ENCODE data around the gene UBE4B.
"Not testable (repeated sequence)": the region's sequence is repeated elsewhere in the genome, so short reads cannot be mapped to it uniquely, and the experiment has no call there.

The UBE4B gene

GRCh38 chr1:10179406-10180091 is 146.8 kb downstream of the UBE4B start:
- no peak for DNase-seq

- no peak for DNase-seq
Measured at GRCh38 chr1:10181154-10181553, 148.4 kb downstream of the UBE4B start.

DNA sequence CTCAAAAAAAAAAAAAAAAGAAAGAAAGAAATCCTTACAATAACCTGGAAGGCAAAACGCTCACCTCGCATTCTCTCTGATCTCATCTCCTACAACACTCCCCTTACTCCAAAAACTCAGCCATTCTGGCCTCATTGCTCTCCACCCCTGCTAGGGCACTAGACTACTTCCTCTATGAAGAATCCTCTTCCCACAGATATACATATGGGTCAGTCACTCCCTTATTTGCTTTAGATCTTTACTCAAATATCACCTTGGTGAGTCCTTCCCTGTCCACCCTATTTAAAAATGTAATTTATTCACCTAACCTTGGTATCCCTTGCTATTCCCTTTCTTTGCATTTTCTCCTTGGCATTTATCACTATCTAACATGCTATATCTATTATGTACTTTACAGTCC is 153.0 kb downstream of the UBE4B start:
- DNase-seq, result no peak

DNA sequence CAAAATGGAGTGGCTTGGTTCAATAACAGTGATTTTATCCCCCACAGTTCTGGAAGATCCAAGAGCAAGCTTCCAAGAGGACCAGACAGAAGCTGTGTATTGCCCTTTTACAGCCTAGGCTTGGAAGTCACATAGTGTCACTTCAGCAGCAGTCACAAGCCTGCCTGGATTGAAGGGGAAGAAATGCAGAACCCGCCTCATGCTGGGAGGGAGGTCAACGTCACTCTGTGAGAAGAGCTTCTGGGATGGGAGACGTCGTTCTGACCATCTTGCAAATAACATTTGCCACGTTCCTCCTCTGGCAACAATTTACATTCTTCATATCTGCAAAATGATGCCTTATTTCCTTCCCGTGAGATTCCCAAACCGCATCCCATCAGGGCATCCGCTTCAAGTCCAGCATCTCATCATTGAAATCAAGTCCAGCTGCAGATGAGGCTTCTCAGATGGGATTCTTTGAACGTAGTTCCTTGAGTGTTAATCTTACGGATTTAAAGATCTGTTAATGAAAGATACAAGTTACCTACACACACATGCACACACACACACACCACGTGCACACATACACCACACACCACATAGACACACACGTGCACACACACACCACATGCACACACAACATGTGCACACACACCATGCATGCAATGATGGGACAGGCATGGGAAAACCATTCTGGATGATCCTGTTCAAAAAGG is 153.7 kb downstream of the UBE4B start:
- no peak for DNase-seq

GRCh38 chr1:10187026-10187334 is 154.2 kb downstream of the UBE4B start:
- DNase-seq, result no peak

- DNase-seq, result no peak
Measured at GRCh38 chr1:10188133-10188650, 155.4 kb downstream of the UBE4B start.

DNA sequence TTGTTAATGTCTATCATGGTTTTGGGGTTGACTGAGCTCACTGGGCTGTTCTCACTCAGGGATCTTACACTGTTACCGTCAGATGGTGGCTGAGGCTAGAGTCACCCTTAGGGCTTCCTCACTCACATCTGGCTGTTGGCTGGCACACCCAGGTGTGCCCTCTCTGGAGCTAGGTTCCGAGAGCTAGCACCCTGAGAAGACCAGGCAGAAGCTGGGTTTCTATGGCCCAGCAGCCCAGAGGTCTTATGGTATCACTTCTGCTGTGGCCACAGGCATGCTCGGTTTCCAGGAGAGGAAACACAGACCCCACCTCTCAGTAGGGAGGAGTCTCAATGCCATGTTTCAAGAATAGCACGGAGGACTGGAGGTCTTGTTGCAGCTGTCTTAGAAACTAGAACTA is 156.9 kb downstream of the UBE4B start:
- no peak for DNase-seq

- no peak for DNase-seq
Measured at GRCh38 chr1:10192263-10192662, 159.5 kb downstream of the UBE4B start.

GRCh38 chr1:10193288-10193687 is 160.5 kb downstream of the UBE4B start:
- no peak for DNase-seq

- DNase-seq, result no peak
Measured at GRCh38 chr1:10195570-10195969, 162.8 kb downstream of the UBE4B start.

DNA sequence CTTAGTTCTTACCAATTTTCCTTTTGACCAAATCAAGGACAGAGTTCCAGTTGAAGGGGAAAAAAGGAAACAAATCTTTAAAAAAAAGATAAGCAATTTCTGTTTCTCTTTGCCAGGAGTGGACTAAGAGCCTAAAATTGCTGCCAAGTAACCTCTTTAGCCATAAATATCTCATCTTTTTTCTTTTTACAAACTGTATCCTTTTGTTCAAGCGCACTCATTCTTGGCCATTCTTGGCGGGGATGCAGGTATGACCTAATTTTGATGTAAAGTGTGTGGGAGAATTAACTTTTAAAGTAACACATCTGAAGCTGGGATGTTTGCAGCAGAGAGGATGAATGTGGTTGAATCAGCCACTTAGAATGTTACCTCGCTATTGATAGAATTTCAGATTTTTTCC is 164.2 kb downstream of the UBE4B start:
- no peak for DNase-seq

DNA sequence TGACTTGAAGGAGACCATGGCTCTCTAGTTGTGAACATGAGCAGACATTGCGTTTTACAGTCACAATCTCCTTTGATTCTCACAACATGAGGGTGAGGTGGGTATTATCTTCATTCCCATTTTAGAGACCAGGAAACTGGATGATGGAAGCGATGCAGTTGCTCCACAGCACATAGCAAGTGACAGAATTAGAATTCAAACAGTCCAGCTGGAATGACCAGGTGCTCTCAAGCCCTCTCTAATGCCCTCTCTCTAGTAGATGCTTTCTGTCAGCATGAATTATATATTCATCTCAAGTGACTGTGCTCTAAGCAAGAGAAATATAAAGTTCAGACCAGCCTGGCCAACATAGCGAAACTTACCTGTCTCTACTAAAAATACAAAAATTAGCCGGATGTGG is 167.9 kb downstream of the UBE4B start:
- DNase-seq, result no peak

DNA sequence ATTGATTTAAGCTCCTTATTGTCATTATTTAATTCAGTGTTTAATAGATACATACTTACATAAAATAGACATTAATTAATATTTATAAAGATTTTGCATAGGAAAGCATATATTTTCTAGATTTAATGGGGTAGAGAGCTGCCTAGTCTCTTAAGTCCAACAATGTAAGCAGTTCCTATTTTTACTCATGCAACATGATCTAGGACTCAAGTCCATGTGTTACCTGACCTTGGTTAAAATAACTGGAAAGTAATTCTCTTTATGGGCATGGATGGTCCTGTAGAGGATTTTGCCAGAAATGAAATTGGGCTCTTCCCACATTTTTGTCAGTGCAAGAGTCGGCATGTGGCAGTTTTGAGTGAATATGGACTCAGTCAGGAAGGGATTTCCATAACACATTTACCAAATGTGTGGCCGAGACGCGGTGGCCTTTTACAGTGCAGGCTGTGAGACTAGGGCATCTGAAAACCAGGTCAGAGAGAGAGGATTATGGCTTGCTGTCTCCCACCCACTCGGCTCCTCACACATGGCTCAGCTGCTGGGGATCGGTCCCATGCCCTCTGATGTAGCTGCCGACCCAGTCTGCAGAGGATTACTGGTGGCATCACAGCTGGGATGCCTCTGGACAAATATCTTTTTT is 171.4 kb downstream of the UBE4B start:
- DNase-seq, result no peak

DNA sequence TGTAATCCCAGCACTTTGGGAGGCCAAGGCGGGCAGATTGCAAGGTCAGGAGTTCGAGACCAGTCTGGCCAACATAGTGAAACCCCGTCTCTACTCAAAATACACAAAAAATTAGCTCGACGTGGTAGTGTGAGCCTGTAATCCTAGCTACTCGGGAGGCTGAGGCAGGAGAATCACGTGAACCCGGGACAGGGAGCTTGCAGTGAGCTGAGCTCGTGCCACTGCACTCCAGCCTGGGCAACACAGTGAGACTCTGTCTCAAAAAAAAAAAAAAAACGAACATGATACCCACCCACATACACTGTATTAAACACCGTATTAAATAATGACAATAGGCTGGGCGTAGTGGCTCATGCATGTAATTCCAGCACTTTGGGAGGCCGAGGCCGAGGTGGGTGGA is 172.4 kb downstream of the UBE4B start:
- not testable (repeated sequence) for DNase-seq

DNA sequence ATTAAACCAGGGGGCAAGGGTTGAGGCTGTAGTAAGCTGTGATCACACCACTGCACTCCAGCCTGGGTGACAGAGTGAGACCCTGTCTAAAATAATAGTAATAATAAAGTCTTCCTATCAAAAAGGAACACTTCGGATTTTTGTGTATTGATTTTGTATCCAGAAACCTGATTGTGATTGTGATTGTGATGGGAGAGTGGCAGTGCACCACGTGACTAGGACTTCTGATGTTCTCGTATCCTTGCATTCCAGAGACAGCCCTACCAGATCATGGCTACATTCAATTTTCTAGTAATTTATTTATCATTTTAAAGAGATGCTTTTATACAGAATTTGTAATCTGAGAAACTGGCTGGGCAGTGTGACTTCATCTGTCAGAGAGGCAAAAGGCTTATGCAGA is 175.1 kb downstream of the UBE4B start:
- DNase-seq, result no peak

DNA sequence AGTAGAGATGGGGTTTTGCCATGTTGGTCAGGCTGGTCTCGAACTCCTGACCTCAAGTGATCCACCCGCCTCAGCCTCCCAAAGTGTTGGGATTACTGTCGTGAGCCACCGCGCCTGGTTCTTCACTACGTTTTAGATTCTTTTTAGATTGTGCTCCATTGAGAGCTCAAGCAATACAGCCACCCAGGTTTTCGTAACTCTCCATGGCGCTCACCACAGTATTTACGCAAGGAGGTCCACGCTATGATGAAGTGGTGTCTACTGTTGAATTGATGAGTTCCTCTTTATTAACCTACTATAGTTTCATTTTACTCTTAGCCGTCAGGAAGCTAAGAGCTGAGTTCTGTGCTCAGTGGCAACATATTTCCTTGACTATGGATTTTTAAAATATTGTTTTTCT is 175.8 kb downstream of the UBE4B start:
- DNase-seq, result no peak

DNA sequence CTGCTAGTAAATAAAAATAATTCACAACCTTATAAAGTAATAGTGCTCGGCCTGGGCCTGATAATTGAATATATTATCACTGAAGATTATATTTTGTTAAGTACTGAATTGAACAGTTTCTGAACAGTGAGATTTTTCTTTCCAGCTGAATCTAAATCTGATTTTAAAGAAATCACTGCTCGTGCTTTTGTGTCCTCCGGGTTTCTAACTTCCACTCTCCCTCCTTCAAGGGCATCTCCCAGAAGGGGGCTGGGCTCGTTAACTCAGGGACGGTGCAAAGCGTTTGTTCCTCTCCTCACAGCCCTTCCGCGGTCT is 176.8 kb downstream of the UBE4B start:
- DNase-seq, result no peak

DNA sequence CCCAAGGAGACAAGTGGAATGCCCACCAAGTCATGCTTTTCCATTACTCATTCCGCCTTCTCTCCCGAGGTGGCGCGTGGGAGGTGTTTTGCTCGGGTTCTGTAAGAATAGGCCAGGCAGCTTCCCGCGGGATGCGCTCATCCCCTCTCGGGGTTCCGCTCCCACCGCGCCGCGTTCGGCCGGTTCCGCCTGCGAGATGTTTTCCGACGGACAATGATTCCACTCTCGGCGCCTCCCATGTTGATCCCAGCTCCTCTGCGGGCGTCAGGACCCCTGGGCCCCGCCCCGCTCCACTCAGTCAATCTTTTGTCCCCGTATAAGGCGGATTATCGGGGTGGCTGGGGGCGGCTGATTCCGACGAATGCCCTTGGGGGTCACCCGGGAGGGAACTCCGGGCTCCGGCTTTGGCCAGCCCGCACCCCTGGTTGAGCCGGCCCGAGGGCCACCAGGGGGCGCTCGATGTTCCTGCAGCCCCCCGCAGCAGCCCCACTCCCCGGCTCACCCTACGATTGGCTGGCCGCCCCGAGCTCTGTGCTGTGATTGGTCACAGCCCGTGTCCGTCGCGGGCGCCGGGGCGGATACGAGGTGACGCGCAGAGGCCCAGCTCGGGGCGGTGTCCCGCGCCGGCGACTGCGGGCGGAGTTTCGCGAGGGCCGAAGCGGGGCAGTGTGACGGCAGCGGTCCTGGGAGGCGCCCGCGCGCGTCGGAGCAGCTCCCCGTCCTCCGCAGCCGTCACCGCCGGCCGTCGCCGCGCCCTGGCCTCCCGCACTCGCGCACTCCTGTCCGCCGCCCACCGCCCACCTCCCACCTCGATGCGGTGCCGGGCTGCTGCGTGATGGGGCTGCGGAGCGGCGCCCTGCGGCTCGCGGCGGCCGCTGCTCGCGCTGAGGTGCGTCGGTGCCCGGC is 177.4 kb downstream of the UBE4B start, which contains the start of gene KIF1B:
Gene KIF1B, plus strand, starts transcription at position 666 of the 906 bp plus-strand sequence. CDS start 21,759 bp downstream, outside the sequence.
- DNase-seq, result peak; percentile 57

DNA sequence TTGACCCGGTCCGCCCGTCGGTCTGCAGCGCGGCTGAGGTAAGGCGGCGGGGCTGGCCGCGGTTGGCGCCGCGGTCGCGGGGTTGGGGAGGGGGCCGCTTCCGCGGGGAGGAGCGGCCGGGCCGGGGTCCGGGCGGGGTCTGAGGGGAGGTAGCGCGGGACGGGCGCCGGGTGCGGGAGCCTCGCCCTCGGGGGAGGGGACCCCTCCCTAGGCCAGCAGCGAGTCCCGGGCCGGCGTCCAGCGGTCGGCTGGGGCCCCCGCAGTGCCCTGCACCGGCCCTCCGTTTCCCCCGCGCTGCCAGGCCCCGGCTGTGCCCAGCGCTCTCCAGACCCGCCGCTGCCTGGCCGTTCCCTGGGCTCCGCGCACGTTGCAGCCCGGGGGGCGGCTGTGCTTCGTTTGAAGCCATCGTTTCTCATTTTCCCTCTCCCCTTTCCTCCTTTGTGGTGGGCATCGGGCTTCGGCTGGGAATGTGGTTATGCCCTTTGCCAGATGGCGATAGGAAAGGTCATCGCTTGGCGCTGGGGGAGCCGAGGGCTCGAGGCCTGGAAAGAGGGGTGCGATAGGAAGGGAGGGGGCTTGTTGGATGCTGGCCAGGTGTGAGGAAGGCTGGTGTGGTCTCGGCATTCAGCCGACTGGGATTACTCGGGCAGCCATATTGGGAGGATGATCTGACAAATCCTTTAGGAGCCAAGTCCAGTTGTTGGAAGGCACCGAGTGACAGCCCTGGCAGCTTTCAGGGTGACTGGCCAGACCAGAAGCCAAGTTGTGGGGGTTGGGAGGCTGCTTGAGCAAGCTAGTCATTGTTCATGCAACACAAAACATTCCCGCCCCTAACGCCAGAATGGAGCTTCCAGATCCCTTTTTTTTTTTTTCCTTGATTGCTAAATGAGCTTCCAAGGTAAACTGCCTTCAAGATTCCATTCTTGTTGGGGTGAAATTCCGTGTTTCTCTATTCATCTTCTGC is 178.4 kb downstream of the UBE4B start:
- no peak for DNase-seq

DNA sequence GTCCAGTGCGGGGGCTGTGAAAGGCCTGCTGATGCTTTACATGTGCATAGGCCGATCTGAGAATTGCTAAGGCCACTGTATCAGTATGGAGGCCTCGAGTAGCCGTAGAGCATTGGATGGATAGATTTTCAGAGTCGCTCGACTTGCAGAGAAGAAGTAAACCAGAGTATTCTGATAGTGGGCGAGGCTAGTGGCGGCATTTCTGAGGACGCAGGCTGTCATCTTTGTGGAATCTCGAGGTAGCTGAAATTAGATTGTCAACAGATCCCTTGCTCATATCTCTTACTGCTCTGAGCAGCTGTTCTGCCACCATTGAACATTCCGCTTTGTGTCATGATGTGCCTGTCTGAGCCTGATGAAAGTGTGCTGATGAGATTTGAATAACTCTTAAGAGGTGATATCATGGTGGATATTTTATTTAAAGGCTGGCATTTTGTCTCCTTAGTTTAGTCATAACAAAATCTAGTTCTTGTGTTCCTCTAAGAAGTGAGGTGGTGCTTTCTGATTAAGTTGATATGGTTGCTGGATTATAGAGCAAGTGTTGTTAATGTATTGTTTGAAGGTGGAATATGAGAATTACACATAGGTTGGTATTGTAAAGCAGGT is 179.2 kb downstream of the UBE4B start:
- DNase-seq, result no peak

DNA sequence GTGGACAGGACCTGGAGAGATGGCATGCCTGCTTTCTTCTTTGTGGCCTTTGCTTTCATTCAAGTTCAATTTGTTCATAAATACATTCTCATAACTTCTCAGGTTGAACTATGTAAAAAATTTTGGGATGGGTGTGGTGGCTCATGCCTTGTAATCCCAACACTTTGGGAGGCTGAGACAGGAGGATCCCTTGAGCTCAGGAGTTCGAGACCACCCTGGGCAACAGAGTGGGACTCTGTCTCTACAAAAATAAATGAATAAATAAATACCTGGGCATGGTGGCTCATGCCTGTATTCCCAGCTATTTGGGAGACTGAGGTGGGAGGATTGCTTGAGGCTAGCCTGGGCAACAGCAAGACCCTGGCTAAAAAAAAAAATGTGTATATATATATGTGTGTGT is 179.7 kb downstream of the UBE4B start:
- no peak for DNase-seq

Data from NCI-H187 treated with DMSO at 0.1 percent for 48 hours (cell line).